Measurements from ENCODE around the gene PHRF1. TPM values are rescaled to one million over a fixed set of nuclear protein-coding genes. Genes with fewer than 3 reads are reported as not detected.

The PHRF1 gene
- total RNA-seq, 2 experiments from 2014 or later: 40.0 to 44.5 TPM

DNA sequence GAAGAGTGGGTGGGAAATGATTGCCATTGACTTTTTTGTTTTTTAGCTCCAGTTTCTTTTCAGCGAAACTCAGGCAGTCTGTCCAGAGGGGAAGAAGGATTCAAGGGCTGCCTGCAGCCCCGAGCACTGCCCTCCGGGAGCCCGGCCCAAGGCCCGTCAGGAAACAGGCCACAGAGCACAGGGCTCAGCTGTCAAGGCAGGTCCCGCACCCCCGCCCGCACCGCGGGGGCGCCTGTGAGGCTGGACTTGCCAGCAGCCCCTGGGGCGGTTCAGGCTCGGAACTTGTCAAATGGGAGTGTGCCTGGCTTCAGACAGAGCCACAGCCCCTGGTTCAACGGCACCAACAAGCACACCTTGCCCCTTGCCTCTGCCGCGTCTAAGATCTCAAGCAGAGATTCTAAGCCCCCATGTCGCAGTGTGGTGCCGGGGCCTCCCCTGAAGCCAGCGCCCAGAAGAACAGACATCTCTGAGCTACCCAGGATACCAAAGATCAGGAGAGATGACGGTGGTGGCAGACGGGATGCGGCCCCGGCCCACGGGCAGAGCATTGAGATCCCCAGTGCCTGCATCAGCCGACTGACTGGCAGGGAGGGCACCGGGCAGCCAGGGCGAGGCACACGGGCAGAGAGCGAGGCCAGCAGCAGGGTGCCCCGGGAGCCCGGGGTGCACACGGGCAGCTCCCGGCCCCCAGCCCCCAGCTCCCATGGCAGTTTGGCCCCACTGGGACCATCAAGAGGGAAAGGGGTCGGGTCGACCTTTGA, 30.9 kb downstream of the PHRF1 start:
- no peak overlapping the region for H3K4me3 Mint-ChIP-seq
- H3K27me3 Mint-ChIP-seq: no peaks in the 10 kb centered on the region
- H3K36me3 Mint-ChIP-seq (ENCODE audit: low read depth): peaks cover 23% of the 10 kb centered on the region
- H3K27ac Mint-ChIP-seq: no peak overlapping the region
- DNase-seq: no peak
- ChIA-PET POLR2A (no interaction called here), CTCF (interaction anchor here (0.6 kb wide), 1 partner anchor 57 kb away, joined by 4 read pairs; no protein-coding TSS in a partner anchor)
- H3K9me3 Mint-ChIP-seq (ENCODE audit: low read depth): no peaks in the 10 kb centered on the region
- no peak for ATAC-seq
- intact Hi-C loops (cut with DNase I, micrococcal nuclease): no loop called here
- no peaks in the 10 kb centered on the region for H3K4me1 Mint-ChIP-seq

DNA sequence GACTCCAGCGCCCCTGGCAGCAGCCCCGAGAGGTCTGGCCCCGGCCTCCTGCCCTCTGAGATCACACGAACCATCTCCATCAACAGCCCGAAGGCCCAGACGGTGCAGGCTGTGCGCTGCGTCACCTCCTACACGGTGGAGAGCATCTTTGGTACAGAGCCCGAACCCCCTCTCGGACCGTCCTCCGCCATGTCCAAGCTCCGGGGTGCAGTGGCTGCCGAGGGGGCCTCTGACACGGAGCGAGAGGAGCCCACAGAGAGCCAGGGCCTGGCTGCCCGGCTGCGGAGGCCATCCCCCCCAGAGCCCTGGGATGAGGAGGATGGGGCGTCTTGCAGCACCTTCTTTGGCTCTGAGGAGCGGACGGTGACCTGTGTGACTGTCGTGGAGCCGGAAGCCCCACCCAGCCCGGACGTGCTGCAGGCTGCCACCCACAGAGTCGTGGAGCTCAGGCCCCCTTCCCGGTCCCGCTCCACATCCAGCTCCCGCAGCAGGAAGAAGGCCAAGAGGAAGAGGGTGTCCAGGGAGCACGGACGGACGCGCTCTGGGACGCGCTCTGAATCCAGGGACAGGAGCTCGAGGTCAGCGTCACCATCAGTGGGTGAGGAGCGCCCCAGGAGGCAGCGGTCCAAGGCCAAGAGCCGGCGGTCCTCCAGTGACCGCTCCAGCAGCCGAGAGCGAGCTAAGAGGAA, 31.8 kb downstream of the PHRF1 start:
- Mint-ChIP-seq H3K36me3 (ENCODE audit: low read depth) (peaks cover 22% of the 10 kb centered on the region), H3K27me3 (no peaks in the 10 kb centered on the region), H3K4me3 (no peak overlapping the region), H3K27ac (no peak overlapping the region), H3K4me1 (no peaks in the 10 kb centered on the region), H3K9me3 (ENCODE audit: low read depth) (no peaks in the 10 kb centered on the region)
- no peak for DNase-seq
- ATAC-seq: no peak
- CTCF ChIA-PET: interaction anchor here (0.6 kb wide), 1 partner anchor 57 kb away, joined by 4 read pairs; no protein-coding TSS in a partner anchor
- POLR2A ChIA-PET: no interaction called here
- intact Hi-C loops (cut with DNase I, micrococcal nuclease): no loop called here

DNA sequence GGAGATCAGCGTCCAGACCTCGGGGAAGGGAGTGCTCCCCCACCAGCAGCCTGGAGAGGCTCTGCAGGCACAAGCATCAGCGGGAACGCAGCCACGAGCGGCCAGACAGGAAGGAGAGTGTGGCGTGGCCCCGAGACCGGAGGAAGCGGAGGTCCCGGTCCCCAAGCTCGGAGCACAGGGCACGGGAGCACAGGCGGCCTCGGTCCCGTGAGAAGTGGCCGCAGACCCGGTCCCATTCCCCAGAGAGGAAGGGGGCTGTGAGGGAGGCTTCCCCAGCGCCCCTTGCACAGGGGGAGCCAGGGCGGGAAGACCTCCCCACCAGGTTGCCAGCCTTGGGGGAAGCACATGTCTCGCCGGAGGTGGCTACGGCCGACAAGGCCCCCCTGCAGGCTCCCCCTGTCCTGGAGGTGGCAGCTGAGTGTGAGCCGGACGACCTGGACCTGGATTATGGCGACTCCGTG, 32.6 kb downstream of the PHRF1 start:
- ATAC-seq (no peak), DNase-seq (no peak)
- intact Hi-C loops (cut with DNase I, micrococcal nuclease): no loop called here
- Mint-ChIP-seq H3K4me1 (peaks cover 2% of the 10 kb centered on the region), H3K27ac (no peak overlapping the region), H3K27me3 (no peaks in the 10 kb centered on the region), H3K36me3 (ENCODE audit: low read depth) (peaks cover 19% of the 10 kb centered on the region), H3K4me3 (no peak overlapping the region), H3K9me3 (ENCODE audit: low read depth) (no peaks in the 10 kb centered on the region)
- ChIA-PET CTCF (no interaction called here), POLR2A (no interaction called here)

DNA sequence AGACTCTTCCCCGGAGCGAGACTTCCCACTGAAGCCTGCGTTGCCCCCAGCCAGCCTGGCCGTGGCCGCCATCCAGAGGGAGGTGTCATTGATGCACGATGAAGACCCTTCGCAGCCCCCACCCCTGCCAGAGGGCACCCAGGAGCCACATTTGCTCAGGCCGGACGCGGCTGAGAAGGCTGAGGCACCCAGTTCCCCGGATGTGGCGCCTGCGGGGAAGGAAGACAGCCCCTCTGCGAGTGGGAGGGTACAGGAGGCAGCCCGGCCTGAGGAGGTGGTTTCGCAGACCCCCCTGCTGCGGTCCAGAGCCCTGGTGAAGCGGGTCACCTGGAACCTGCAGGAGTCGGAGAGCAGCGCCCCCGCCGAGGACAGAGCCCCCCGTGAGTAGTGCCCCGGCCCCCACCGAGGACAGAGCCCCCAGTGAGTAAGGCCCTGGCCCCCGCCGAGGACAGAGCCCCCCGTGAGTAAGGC, 33.1 kb downstream of the PHRF1 start:
- H3K9me3 Mint-ChIP-seq (ENCODE audit: low read depth): no peaks in the 10 kb centered on the region
- DNase-seq: no peak
- intact Hi-C loops (cut with DNase I, micrococcal nuclease): no loop called here
- H3K27ac Mint-ChIP-seq: no peak overlapping the region
- H3K4me3 Mint-ChIP-seq: no peak overlapping the region
- no peaks in the 10 kb centered on the region for H3K27me3 Mint-ChIP-seq
- peaks cover 20% of the 10 kb centered on the region for H3K36me3 Mint-ChIP-seq (ENCODE audit: low read depth)
- H3K4me1 Mint-ChIP-seq: peaks cover 6% of the 10 kb centered on the region
- ATAC-seq: no peak
- CTCF ChIA-PET: no interaction called here
- POLR2A ChIA-PET: no interaction called here

DNA sequence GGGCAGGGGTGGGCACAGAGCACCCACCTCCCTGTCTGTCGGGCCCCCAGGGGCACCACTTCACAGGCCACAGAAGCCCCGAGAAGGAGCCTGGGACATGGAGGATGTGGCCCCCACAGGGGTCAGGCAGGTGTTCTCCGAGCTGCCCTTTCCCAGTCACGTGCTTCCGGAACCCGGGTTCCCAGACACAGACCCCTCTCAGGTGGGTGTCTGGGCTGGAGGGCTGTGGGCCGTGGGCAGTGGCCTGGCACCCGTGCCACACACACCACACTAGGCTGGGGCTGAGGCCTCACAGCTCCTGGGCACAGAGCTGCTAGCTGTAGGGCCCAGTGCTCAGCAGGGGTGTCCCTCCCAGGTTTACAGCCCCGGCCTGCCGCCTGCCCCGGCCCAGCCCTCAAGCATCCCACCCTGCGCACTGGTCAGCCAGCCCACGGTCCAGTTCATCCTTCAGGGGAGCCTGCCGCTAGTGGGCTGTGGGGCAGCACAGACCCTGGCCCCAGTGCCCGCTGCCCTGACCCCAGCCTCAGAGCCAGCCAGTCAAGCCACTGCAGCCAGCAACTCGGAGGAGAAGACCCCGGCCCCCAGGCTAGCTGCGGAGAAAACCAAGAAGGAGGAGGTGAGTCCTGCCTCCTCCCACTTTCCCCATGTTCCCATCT, 34.0 kb downstream of the PHRF1 start:
- DNase-seq (no peak), ATAC-seq (no peak)
- CTCF ChIA-PET: no interaction called here
- Mint-ChIP-seq H3K4me3 (no peak overlapping the region), H3K9me3 (ENCODE audit: low read depth) (no peaks in the 10 kb centered on the region), H3K36me3 (ENCODE audit: low read depth) (peaks cover 24% of the 10 kb centered on the region), H3K4me1 (peaks cover 10% of the 10 kb centered on the region), H3K27me3 (no peaks in the 10 kb centered on the region), H3K27ac (no peak overlapping the region)
- intact Hi-C loops (cut with DNase I, micrococcal nuclease): no loop called here
- POLR2A ChIA-PET: no interaction called here

DNA sequence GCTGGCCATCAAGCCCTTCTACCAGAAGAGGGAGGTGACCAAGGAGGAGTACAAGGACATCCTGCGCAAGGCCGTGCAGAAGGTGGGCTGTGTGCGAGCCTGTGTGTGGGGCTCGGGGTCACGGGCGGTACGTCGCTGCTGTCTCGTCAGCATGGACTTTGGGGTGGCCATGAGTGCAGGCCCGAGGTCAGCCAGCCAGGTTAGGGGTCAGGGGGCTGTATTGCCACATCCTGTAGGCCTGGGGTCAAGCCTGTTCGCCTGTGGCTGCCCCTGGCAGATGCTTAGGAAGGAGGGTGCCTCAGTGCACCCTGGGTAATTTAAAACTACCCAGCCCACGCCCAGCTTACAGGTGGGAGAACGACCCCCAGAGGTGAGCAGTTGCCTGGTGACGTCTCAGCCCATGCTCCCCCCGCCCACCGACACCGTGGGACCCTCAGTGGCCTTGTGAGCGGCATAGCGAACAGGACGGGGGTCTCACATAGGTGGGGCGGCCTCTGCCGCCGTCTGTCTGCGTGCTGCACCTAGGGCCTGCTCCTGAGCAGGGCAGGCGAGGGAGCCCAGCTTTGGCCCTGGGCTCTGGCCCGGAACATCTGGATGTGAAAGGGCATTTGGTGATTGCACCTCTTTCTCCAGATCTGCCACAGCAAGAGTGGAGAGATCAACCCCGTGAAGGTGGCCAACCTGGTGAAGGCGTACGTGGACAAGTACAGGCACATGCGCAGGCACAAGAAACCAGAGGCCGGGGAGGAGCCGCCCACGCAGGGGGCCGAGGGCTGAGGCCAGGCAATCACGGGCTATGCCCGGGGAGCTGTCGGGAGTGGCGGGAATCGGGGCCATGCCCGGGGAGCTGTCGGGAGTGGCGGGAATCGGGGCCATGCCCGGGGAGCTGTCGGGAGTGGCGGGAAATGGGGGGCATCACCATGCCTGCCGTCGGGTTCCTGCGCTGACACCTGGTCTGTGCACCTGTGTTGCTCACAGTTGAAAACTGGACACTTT, 35.0 kb downstream of the PHRF1 start:
- ChIA-PET POLR2A (interaction anchor here (0.5 kb wide), 1 partner anchor 23 kb away, joined by 3 read pairs; no protein-coding TSS in a partner anchor), CTCF (interaction anchor here (1.4 kb wide), 1 partner anchor 33 kb away, joined by 4 read pairs; no protein-coding TSS in a partner anchor)
- ATAC-seq (no peak), DNase-seq (no peak)
- H3K9me3 Mint-ChIP-seq (ENCODE audit: low read depth): no peaks in the 10 kb centered on the region
- intact Hi-C loops (cut with DNase I, micrococcal nuclease): no loop called here
- no peaks in the 10 kb centered on the region for H3K27me3 Mint-ChIP-seq
- no peak overlapping the region for H3K4me3 Mint-ChIP-seq
- H3K36me3 Mint-ChIP-seq (ENCODE audit: low read depth): peaks cover 27% of the 10 kb centered on the region
- H3K4me1 Mint-ChIP-seq: peaks cover 13% of the 10 kb centered on the region
- no peak overlapping the region for H3K27ac Mint-ChIP-seq

DNA sequence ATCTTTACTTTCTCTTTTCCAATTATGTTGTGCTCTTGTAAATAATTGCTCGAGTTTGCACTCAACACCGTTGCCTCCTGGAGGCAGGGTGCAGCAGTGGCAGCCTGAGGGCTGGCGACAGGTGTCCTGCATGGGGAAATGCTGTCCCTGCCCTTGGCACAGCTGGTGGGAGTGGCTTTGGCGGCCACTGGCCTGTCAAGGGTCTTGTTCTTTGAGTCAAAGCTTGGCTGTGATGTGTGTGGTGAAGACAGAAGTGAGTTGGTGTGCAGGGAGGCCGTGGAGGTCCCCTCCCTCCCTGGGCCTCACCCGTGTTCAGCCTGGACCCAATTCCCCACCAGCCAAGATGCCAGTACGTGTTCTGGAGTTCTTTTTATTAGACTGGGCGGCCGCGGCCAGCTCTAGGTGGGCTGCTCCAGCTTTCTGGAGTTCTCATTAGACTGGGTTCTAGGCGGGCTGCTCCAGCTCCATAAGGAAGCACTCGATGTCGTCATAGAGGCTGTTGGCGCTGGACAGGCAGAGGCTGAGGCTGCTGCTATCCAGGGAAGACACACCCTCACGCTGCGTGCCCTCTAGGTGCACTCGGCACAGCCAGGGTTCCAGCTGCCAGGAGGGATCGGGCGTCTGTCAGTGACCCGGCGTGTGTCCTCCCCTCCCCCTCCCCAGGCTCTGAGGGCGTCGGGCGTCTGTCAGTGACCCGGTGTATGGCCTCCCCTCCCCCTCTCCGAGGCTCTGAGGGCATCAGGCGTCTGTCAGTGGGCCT, 36.1 kb downstream of the PHRF1 start:
- Mint-ChIP-seq H3K9me3 (ENCODE audit: low read depth) (no peaks in the 10 kb centered on the region), H3K4me1 (peaks cover 13% of the 10 kb centered on the region), H3K4me3 (no peak overlapping the region), H3K27ac (no peak overlapping the region), H3K27me3 (no peaks in the 10 kb centered on the region), H3K36me3 (ENCODE audit: low read depth) (peaks cover 22% of the 10 kb centered on the region)
- ATAC-seq: no peak
- ChIA-PET CTCF (interaction anchor here (0.6 to 1.4 kb wide), 5 partner anchors 34 to 184 kb away, joined by 3 to 5 read pairs (median 3); partner anchors contain the start of genes DEAF1 and TMEM80), POLR2A (interaction anchor here (0.5 kb wide), 1 partner anchor 24 kb away, joined by 3 read pairs; no protein-coding TSS in a partner anchor)
- peak; percentile 66 for DNase-seq
- intact Hi-C loops (cut with DNase I, micrococcal nuclease): no loop called here

DNA sequence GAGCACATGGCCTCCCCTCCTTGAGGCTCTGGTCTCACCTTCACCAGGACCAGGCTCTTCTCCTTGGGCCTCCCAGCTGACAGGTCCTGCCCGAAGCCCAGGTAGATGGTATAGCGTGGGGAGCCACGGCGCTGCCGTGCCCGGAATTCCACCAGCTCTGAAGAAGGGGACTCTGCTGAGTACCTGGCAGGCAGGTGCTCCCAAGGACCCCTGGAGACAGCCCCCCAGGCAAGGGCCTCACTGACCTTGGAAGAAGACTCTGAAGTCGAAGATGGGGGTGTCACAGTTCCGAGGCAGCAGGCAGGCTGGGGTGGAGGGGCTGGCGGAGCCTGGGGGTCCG, 36.7 kb downstream of the PHRF1 start:
- H3K9me3 Mint-ChIP-seq (ENCODE audit: low read depth): no peaks in the 10 kb centered on the region
- no peak overlapping the region for H3K4me3 Mint-ChIP-seq
- ATAC-seq (no peak), DNase-seq (no peak)
- POLR2A ChIA-PET: no interaction called here
- peaks cover 22% of the 10 kb centered on the region for H3K36me3 Mint-ChIP-seq (ENCODE audit: low read depth)
- H3K27me3 Mint-ChIP-seq: no peaks in the 10 kb centered on the region
- intact Hi-C loops (cut with DNase I, micrococcal nuclease): loop anchor here in 1 of 2 experiments (1.0 kb wide), 3 partner anchors 53 to 206 kb away; partner anchors contain the start of genes LMNTD2, RASSF7 and RNH1
- peaks cover 13% of the 10 kb centered on the region for H3K4me1 Mint-ChIP-seq
- CTCF ChIA-PET: interaction anchor here (0.6 to 1.1 kb wide), 4 partner anchors 25 to 92 kb away, joined by 3 to 5 read pairs (median 4); partner anchors contain the start of genes DEAF1 and TMEM80
- no peak overlapping the region for H3K27ac Mint-ChIP-seq

DNA sequence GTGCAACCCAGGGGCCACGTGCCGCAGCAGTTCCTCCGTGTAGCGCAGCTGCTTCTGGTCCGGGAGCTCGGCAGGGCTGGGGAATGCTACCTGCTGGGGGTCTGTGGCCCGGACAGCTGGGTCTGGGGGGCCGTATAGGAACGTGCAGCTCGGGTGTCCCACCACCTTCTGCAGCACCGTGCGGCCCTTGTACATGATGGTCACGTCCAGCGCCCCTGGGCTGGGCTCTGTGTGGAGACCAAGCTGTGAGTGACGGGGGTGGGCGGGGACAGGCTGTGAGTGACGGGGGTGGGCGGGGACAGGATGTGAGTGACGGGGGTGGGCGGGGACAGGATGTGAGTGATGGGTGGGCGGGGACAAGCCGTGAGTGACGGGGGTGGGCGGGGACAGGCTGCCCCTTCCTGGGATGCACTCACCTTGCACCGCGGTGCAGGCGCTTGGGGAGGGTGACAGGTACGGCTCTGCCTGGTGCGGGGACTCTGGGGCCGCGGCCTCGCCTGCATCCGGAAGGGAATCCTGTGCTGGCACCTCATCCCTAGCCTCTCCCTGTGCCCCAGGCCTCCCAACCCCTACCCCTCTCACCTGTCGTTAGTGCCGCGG, 37.2 kb downstream of the PHRF1 start:
- POLR2A ChIA-PET: no interaction called here
- DNase-seq: peak; percentile 92
- CTCF ChIA-PET: interaction anchor here (0.6 to 1.1 kb wide), 3 partner anchors 26 to 82 kb away, joined by 3 to 5 read pairs (median 4); partner anchors contain the start of genes DEAF1 and TMEM80
- no peaks in the 10 kb centered on the region for H3K27me3 Mint-ChIP-seq
- H3K36me3 Mint-ChIP-seq (ENCODE audit: low read depth): peaks cover 22% of the 10 kb centered on the region
- intact Hi-C loops (cut with DNase I, micrococcal nuclease): loop anchor here in 1 of 2 experiments (1.0 kb wide), 3 partner anchors 53 to 206 kb away; partner anchors contain the start of genes LMNTD2, RASSF7 and RNH1
- peaks cover 13% of the 10 kb centered on the region for H3K4me1 Mint-ChIP-seq
- H3K4me3 Mint-ChIP-seq: no peak overlapping the region
- no peaks in the 10 kb centered on the region for H3K9me3 Mint-ChIP-seq (ENCODE audit: low read depth)
- H3K27ac Mint-ChIP-seq: no peak overlapping the region
- ATAC-seq: peak; percentile 30
